C4-2B (cell line): ENCODE data around the gene HMG20B.
"Not testable (repeated sequence)": the region's sequence is repeated elsewhere in the genome, so short reads cannot be mapped to it uniquely, and the experiment has no call there.

Experiments used
- H3K27ac ChIP-seq: fragments of 450-650 bp; 2 replicates; pipeline ENCODE4 v1.5.1; 2017
- ZFX ChIP-seq: fragments of 450-650 bp; IDR thresholded peaks from 2 replicates; pipeline ENCODE4 v1.6.1; 2017
- TF ChIP-seq, protein P1 (sequence below): fragments of 450-650 bp; conservative IDR thresholded peaks from 2 replicates; pipeline ENCODE4 v1.5.1; 2017; ENCODE audit warnings: mild to moderate bottlenecking

Gene HMG20B

DNA sequence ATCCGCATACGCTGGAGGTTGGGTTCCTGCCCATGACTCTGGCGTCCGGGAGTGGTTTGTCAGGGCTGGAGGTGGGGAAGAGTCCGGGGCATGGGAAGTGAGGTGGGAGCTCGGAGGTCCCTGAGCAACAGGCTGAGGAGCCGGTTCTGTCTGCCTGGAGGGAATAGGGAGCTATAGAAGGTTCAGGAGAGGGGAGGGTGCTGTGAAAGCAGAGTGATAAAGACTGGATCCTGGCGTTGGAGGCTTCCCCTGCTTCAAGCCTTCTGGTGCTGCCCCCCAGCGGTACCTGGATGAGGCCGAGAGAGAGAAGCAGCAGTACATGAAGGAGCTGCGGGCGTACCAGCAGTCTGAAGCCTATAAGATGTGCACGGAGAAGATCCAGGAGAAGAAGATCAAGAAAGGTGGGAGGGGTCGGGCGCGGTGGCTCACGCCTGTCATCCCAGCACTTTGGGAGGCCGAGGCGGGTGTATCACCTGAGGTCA, 2.6 kb downstream of the HMG20B start:
- no peak for TF ChIP-seq ZFX
- TF ChIP-seq, protein P1, sequence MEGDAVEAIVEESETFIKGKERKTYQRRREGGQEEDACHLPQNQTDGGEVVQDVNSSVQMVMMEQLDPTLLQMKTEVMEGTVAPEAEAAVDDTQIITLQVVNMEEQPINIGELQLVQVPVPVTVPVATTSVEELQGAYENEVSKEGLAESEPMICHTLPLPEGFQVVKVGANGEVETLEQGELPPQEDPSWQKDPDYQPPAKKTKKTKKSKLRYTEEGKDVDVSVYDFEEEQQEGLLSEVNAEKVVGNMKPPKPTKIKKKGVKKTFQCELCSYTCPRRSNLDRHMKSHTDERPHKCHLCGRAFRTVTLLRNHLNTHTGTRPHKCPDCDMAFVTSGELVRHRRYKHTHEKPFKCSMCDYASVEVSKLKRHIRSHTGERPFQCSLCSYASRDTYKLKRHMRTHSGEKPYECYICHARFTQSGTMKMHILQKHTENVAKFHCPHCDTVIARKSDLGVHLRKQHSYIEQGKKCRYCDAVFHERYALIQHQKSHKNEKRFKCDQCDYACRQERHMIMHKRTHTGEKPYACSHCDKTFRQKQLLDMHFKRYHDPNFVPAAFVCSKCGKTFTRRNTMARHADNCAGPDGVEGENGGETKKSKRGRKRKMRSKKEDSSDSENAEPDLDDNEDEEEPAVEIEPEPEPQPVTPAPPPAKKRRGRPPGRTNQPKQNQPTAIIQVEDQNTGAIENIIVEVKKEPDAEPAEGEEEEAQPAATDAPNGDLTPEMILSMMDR = no peak
- no peak overlapping the region for H3K27ac ChIP-seq

DNA sequence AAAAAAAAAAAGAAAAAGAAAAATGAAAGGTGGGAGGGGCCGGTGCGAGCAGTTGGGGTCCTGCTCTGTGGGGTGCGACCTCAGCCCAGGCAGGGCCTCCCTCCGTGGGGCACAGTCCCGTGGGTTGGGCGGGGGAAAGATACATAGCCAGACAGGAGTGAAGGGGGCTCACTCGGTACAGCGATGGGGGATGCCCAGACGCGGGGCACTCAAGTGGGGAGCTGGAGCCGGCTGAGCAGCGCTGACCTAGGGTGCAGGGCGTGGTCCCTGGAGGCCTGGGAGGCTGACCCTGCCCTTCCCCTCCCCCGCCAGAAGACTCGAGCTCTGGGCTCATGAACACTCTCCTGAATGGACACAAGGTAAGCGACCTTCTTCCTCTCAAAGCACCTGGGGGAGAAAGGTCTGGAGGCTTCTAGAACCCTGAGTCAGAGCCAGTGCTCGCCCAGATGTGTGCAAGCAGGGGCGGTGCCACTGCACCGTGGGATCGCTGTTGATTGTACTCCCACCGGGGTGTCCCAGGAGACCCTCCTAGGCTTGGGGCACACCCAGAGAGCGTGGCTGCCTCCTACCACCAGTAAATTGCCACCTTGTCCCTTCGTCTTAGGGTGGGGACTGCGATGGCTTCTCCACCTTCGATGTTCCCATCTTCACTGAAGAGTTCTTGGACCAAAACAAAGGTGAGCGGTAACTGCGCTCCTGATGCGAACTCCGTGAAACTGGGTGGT, 3.4 kb downstream of the HMG20B start:
- no peak for TF ChIP-seq ZFX
- TF ChIP-seq, protein P1 = no peak
- no peak overlapping the region for H3K27ac ChIP-seq

DNA sequence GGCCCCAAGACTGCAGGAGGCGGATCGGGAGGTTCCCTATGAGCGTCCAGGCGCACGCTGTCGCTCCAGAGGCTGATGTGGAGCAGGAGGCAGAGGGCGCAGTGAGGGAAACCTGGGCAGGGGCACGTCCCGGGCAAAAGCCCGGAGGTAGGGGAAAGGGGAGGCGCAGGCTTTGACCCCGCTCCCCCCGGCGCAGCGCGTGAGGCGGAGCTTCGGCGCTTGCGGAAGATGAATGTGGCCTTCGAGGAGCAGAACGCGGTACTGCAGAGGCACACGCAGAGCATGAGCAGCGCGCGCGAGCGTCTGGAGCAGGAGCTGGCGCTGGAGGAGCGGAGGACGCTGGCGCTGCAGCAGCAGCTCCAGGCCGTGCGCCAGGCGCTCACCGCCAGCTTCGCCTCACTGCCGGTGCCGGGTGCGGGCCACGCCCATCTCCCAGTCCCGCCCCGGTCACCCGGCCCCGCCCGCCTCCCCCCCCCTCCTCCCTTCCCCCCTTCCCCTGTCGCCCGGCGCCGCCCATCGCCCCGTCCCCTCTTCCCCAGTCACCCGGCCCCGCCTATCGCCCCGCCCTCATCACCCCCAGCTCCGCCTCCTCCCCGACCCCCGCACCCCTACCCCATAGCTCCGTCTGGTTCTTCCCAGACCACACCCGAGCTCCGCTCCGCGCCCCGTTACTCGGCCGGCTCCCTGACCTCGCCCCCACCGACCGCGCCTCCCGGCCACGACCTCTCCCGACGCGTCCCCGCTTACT, 4.1 kb downstream of the HMG20B start:
- H3K27ac ChIP-seq = no peak overlapping the region
- no peak for TF ChIP-seq ZFX
- TF ChIP-seq, protein P1 = no peak

DNA sequence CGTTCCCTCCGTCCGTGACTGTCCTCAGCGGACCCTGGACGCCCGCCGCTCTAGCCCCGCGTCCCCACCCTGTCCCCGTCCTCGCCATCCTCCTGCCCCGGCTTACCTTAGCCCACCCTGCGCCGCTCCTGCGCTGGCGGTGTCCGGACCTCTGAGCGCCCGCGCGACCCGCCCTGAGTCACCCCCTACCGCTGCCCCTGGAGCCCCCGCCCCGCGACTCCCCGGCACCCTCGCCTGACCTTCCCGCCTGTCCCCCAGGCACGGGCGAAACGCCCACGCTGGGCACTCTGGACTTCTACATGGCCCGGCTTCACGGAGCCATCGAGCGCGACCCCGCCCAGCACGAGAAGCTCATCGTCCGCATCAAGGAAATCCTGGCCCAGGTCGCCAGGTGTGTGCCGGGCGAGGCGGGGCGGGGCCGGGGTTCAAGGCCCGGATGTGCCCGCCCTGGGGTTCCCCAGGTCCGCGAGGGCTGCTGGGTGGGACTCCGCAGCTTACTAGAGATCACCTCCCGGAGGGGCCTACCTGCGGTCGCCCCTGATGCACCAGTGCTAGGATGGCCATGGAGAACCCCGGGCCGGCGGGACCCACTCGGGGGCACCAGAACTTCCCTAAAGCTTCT, 5.1 kb downstream of the HMG20B start:
- no peak overlapping the region for H3K27ac ChIP-seq

DNA sequence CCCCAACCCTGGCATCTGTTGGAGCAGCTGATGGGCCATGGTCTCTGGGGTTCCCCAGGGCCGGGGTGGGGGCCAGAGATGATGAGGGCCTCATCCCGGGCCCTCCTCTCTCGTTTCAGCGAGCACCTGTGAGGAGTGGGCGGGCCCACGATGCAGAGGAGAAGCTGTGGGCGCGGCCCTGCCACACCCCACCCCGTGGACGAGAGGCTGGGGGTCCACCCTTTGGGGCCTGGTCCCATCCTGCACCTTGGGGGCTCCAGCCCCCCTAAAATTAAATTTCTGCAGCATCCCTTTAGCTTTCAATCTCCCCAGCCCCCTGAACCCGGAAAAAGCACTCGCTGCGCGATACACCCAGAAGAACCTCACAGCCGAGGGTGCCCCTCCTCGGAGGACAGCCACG, 5.6 kb downstream of the HMG20B start:
- TF ChIP-seq, protein P1 = no peak
- TF ChIP-seq ZFX = no peak
- H3K27ac ChIP-seq = no peak overlapping the region

More for the DNA sequence above, 5.1 kb downstream of the HMG20B start:
- TF ChIP-seq, protein P1 = no peak
- no peak for TF ChIP-seq ZFX

DNA sequence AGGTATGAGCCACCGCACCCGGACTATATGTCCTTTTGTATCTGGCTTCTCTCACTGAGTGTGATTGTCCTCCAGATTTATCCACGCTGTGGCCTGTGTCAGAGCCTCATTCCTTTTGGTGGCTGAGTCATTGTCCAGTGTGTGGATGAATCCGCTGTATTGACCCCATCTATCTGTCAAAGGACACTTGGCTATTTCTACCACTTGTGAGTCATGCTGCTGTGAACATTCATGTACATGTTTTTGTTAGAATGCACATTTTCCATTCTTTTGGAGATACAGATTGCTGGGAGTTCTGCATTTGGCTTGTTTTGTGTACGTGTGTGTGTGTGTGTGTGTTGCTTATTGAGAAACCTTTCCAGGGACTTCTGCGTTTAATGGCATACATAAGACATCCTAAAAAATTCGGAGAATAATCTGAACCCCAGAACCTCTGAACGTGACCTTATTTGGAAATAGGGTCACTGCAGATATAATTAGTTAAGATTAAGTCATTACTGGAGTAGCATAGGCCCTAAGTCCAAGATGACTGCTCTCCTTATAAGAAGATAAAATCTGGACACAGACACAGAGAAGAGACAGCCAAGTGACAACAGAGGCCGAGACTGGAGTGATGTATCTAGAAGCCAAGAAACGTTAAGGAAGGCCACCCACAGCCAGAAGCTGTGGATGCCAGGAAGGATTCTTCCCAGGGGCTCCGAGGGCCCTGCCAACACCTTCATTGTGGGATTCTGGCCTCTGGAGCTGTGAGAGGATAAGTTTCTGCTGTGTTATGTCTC, 7.6 kb downstream of the HMG20B start:
- no peak overlapping the region for H3K27ac ChIP-seq
- TF ChIP-seq ZFX = no peak
- TF ChIP-seq, protein P1 = no peak

DNA sequence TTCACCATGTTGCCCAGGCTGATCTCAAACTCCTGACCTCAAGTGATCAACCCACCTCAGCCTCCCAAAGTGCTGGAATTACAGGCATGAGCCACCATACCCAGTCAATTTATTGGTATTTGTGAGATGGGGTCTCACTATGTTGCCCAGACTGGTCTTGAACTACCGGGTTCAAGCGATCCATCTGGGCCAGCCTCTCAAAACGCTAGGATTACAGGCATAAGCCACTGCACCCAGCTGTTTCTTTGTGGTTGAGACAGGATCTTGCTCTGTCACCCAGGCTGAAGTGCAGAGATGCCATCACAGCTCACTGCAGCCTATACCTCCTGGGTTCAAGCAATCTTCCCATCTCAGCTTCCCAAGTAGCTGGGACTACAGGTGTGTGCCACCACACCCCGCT, 9.0 kb downstream of the HMG20B start:
- not testable (repeated sequence) for H3K27ac ChIP-seq

DNA sequence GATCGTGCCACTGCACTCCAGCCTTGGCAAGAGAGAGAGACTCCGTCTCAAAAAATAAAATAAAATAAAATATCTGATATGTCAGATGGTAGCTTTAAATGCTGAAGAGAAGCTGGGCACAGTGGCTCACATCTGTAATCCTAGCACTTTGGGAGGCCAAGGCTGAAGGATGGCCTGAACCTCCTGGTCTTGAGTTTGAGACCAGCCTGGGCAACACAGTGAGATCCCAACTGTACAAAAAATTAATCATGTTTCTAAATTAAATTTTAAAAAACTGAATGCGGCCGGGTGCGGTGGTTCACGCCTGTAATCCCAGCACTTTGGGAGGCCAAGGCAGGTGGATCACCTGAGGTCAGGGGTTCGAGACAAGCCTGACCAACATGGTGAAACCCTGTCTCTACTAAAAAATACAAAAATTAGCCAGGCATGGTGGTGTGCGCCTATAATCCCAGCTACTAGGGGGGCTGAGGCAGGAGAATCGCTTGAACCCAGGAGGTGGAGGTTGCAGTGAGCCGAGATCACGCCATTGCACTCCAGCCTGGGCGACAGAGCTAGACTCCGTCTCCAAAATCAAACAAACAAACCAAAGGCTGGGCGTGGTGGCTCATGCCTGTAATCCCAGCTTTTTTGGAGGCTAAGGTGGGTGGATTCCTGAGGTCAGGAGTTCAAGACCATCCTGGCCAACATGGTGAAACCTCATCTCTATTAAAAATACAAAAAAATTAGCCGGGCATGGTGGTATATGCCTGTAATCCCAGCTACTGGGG, 11.5 kb downstream of the HMG20B start:
- H3K27ac ChIP-seq = not testable (repeated sequence)
